Adrenal gland (tissue), 12 donors: Measurements from ENCODE around the gene GRM5. TPM values are rescaled to one million over a fixed set of nuclear protein-coding genes. Genes with fewer than 3 reads are reported as not detected.
"Not testable (repeated sequence)": the region's sequence is repeated elsewhere in the genome, so short reads cannot be mapped to it uniquely, and the experiment has no call there.

Source experiments
- DNase-seq, 7 donors: peaks; one replicate each; pipeline ENCODE4 v3.0.0-alpha.2; 2019 to 2020
- H3K27ac ChIP-seq, 5 donors: fragments of 200-600 bp; sonication (generic) in 4 of 5; 1 replicate in 3 of 5; 2 replicates in 2 of 5; pipeline versions ENCODE4 v1.5.1 to v1.8.0; 2016 to 2020; ENCODE audit warnings: mild to moderate bottlenecking in 1 of 5
- H3K27me3 ChIP-seq: fragments of 200-600 bp; 2 replicates; pipeline ENCODE4 v1.8.0; 2021
- H3K36me3 ChIP-seq, 2 donors: fragments of 200-600 bp; replicated peaks in 1 of 2; 1 replicate in 1 of 2; 2 replicates in 1 of 2; pipeline versions ENCODE4 v1.5.1 to v1.8.0; 2018 to 2022
- H3K4me1 ChIP-seq, 2 donors: fragments of 200-600 bp; replicated peaks in 1 of 2; 1 replicate in 1 of 2; 2 replicates in 1 of 2; pipeline versions ENCODE4 v1.5.1 to v1.8.0; 2018 to 2021
- H3K4me3 ChIP-seq, 4 donors: fragments of 200-600 bp; sonication (generic) in 3 of 4; one replicate each; pipeline ENCODE4 v1.5.1; 2016 to 2018
- H3K9me3 ChIP-seq, 3 donors: fragments of 200-600 bp; sonication (generic) in 1 of 3; replicated peaks in 1 of 3; 1 replicate in 2 of 3; 2 replicates in 1 of 3; pipeline versions ENCODE4 v1.5.1 to v1.8.0; 2016 to 2021
- POLR2A ChIP-seq, 2 donors: fragments of 450-650 bp; IDR thresholded peaks; one replicate each; pipeline ENCODE4 v1.6.1; 2017; ENCODE audit warnings: antibody characterized with exemption in 2 of 2, mild to moderate bottlenecking in 2 of 2, moderate library complexity in 1 of 2
- WGBS, 4 donors: extraction: QIAGEN DNeasy Blood & Tissue Kit in 2 of 4; methylation state at CpG; one replicate each; pipeline versions ENCODE4 v1.1.5 to v1.1.7; 2013 to 2017; 5-methylcytosine and 5-hydroxymethylcytosine counted together
- intact Hi-C, 2 donors: fragments of 100-400 bp; cut with DNase I; formaldehyde crosslinking; loops; one replicate each; pipeline versions ENCODE4 v1.14.1 to v1.15.0; 2022 to 2023
- polyA plus RNA-seq, 3 donors: library from polyadenylated mRNA; stranded (reverse); fragments of 200-250 nt in 2 of 3; fragments of 350-450 nt in 1 of 3; fragmentation: Illumina TruSeq in 1 of 3; extraction: RNeasy Lipid Tissue Mini Kit (QIAGEN cat#74804) in 1 of 3; gene quantifications; one replicate each; pipeline ENCODE4 v1.2.3, GENCODE V29; 2013 to 2014
- total RNA-seq, 9 donors: library from RNA; depleted of rRNA in 4 of 9; stranded (reverse); fragments of >200 nt in 4 of 9; fragments of 120-200 nt in 1 of 9; fragmentation: NEBNext Ultra II Directional in 1 of 9; extraction: Animal tissue kit (Norgen Biotek cat#: 25700) in 1 of 9; gene quantifications; one replicate each; pipeline versions ENCODE4 v1.1.0 to v1.2.4, GENCODE V29; 2013 to 2023
- TF ChIP-seq, protein P1 (sequence below), 6 experiments: fragments of 450-650 bp in 4 of 6; fragments of 200-600 bp in 2 of 6; sonication (generic) in 1 of 6; IDR thresholded peaks; 1 replicate in 5 of 6; 2 replicates in 1 of 6; pipeline versions ENCODE4 v1.5.1 to v1.8.0; 2016 to 2021; ENCODE audit warnings: antibody characterized with exemption in 6 of 6, mild to moderate bottlenecking in 2 of 6, moderate library complexity in 1 of 6
- donor health status: healthy with polysubstance abuse.
- donor health status: Bipolar disorder and iron deficiency.
- donor health status: DM: yes; HTN: yes; CAD: no.
- donor health status: DM: no; HTN: no; CAD: no.
- donor health status: DM: no; HTN: no; CAD: no.
- donor health status: DM: yes; HTN: yes; CAD: no.

Gene GRM5
- total and polyA plus RNA-seq, 12 donors = under 0.01 to 0.33 (median 0.17) TPM; not detected in 8

DNA sequence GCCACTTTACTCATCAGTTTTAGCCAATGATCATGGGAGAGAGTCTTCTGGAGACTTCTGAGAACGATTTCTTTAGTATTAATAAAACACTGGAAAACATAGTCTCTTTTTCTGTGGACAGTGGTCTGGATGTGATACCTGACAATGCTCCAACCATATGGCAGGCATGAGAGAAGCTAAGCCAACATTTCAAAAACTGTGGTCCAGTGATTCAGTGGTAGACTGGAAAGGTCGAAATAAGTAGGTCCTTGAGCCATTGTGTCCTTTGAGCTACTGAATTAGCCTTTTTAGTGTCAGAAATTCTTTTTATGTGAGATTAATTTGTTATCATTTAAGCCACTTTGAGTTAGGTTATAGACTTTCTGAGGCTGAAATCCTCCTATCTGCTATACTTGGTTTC, 530.5 kb downstream of the GRM5 start:
- no peak overlapping the region for H3K27ac ChIP-seq
- no peaks in the 10 kb centered on the region for H3K36me3 ChIP-seq
- H3K27me3 ChIP-seq = peaks cover 5% of the 10 kb centered on the region
- 52 to 67% (median 57%) methylated on average over 2 of the region's 2 CpGs for WGBS, 4 donors
- no peaks in the 10 kb centered on the region for H3K9me3 ChIP-seq
- H3K4me3 ChIP-seq = no peak overlapping the region
- H3K4me1 ChIP-seq = no peaks in the 10 kb centered on the region
- no peak for DNase-seq
- TF ChIP-seq POLR2A (IDR thresholded peaks at IDR 0.05) = no peak
- TF ChIP-seq, protein P1, sequence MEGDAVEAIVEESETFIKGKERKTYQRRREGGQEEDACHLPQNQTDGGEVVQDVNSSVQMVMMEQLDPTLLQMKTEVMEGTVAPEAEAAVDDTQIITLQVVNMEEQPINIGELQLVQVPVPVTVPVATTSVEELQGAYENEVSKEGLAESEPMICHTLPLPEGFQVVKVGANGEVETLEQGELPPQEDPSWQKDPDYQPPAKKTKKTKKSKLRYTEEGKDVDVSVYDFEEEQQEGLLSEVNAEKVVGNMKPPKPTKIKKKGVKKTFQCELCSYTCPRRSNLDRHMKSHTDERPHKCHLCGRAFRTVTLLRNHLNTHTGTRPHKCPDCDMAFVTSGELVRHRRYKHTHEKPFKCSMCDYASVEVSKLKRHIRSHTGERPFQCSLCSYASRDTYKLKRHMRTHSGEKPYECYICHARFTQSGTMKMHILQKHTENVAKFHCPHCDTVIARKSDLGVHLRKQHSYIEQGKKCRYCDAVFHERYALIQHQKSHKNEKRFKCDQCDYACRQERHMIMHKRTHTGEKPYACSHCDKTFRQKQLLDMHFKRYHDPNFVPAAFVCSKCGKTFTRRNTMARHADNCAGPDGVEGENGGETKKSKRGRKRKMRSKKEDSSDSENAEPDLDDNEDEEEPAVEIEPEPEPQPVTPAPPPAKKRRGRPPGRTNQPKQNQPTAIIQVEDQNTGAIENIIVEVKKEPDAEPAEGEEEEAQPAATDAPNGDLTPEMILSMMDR (IDR thresholded peaks at IDR 0.05) = no peak
- intact Hi-C loops = no loop called here

DNA sequence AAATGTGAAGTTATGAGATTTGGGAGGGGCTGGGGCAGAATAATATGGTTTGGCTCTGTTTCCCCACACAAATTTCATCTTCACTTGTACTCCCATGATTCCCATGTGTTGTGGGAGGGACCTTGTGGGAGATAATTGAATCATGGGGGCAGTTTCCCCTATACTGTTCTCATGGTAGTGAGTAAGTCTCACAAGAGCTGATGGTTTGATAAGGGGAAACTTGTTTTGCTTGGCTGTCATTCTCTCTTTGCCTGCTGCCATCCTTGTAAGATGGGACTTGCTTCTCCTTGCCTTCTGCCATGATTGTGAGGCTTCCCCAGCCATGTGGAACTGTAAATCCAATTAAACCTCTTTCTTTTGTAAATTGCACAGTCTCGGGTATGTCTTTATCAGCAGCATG, 531.1 kb downstream of the GRM5 start:
- intact Hi-C loops, H3K36me3 ChIP-seq, H3K4me3 ChIP-seq, H3K4me1 ChIP-seq, DNase-seq, H3K9me3 ChIP-seq, H3K27ac ChIP-seq, H3K27me3 ChIP-seq: not testable (repeated sequence)
- 81 to 84% (median 83%) methylated on average over 1 of the region's 1 CpG for WGBS, 4 donors

DNA sequence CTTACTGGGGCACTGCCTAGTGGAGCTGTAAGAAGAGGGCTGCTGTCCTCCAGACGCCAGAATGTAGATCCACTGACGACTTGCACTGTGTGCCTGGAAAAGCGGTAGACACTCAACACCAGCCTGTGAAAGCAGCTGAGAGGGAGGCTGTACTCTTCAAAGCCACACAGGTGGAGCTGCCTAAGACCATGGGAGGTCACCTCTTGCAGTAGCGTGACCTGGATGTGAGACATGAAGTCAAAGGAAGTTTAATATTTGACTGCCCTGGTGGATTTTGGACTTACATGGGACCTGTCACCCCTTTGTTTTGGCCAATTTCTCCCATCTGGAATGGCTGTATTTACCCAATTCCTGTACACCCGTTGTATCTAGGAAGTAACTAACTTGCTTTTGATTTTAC, 531.6 kb downstream of the GRM5 start:
- intact Hi-C loops = no loop called here
- Histone ChIP-seq H3K9me3 (no peaks in the 10 kb centered on the region), H3K4me3 (no peak overlapping the region), H3K36me3 (no peaks in the 10 kb centered on the region), H3K27ac (no peak overlapping the region), H3K4me1 (no peaks in the 10 kb centered on the region), H3K27me3 (peaks cover 5% of the 10 kb centered on the region)
- WGBS, 4 donors = 73 to 88% (median 78%) methylated on average over 5 of the region's 5 CpGs
- TF ChIP-seq, protein P1 (IDR thresholded peaks at IDR 0.05) = no peak
- no peak for TF ChIP-seq POLR2A (IDR thresholded peaks at IDR 0.05)
- DNase-seq = no peak

DNA sequence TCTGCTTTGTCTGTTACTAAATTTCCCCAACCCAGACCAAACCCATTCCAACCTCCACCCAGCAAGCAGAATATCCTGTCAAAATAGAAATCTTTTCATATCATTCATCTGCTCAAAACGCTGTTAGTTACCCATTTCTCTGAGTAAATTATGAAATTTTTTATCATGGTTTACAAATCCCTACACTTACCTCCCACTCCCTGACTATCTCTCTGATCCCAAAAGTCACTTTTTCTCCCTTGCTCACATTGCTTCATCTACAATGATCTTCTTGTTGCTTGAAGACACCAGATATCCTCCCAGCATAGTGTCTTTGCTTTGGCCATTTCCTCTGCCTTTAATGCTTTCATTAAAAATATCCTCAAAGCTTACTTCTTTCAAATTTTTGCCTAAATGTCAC, 532.8 kb downstream of the GRM5 start:
- WGBS, 4 donors = 69 to 87% (median 82%) methylated on average over 1 of the region's 1 CpG
- intact Hi-C loops = no loop called here

DNA sequence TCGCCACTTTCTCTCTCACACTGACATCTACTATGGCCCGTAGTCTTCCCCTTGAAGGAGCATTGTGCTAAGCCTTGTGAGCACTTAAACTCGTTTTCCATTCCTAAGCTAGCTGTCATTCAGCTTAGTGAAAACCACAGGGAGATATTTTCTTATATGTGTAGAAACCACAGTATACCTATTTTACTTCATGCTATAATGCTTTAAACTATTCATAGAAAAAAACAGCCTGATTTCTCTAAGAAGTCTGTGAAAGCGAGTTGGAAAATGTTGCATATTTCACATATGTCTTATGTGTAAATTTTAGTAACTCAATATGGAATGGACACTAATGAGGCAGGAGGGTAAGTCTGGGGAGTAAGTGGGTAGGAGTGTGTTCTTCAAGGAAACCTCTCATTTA, 534.0 kb downstream of the GRM5 start:
- intact Hi-C loops = no loop called here
- H3K4me1 ChIP-seq = no peaks in the 10 kb centered on the region
- no peaks in the 10 kb centered on the region for H3K9me3 ChIP-seq
- no peak overlapping the region for H3K27ac ChIP-seq
- WGBS, 4 donors = 78 to 86% (median 82%) methylated on average over 4 of the region's 4 CpGs
- H3K4me3 ChIP-seq = no peak overlapping the region
- DNase-seq = no peak
- H3K27me3 ChIP-seq = peaks cover 8% of the 10 kb centered on the region
- H3K36me3 ChIP-seq = no peaks in the 10 kb centered on the region
- TF ChIP-seq POLR2A (IDR thresholded peaks at IDR 0.05) = no peak
- TF ChIP-seq, protein P1 (IDR thresholded peaks at IDR 0.05) = no peak

More for the DNA sequence above, 532.8 kb downstream of the GRM5 start:
- no peaks in the 10 kb centered on the region for H3K9me3 ChIP-seq
- TF ChIP-seq, protein P1 (IDR thresholded peaks at IDR 0.05) = no peak
- no peak for TF ChIP-seq POLR2A (IDR thresholded peaks at IDR 0.05)
- no peak overlapping the region for H3K4me3 ChIP-seq
- H3K36me3 ChIP-seq = no peaks in the 10 kb centered on the region
- DNase-seq = no peak
- H3K27me3 ChIP-seq = peaks cover 5% of the 10 kb centered on the region
- H3K27ac ChIP-seq = no peak overlapping the region
- H3K4me1 ChIP-seq = no peaks in the 10 kb centered on the region
